ENCODE data around the gene NLGN2. TPM values are rescaled to one million over a fixed set of nuclear protein-coding genes. Genes with fewer than 3 reads are reported as not detected.

Gene NLGN2
- total RNA-seq, 1 donor from 2014 or later, result 4.2 TPM

Other genes with a start within 250 kb of the NLGN2 start
- 1.7 and 1.8 TPM in 2 replicates for gene ASGR1, start 228.5 kb upstream of the NLGN2 start, total RNA-seq
- gene DLG4, start 188.0 kb upstream of the NLGN2 start, total RNA-seq, result 10.5 and 10.6 TPM in 2 replicates
- gene ACADVL, start 187.9 kb upstream of the NLGN2 start, total RNA-seq, result 492 and 503 TPM in 2 replicates
- gene DVL2, start 173.3 kb upstream of the NLGN2 start, total RNA-seq, result 69.7 and 73.1 TPM in 2 replicates
- gene PHF23, start 168.4 kb upstream of the NLGN2 start, total RNA-seq, result 43.4 and 47.8 TPM in 2 replicates
- gene GABARAP, start 165.4 kb upstream of the NLGN2 start, total RNA-seq, result 145 and 147 TPM in 2 replicates
- 170 and 181 TPM in 2 replicates for gene CTDNEP1, start 156.1 kb upstream of the NLGN2 start, total RNA-seq
- 64.8 and 65.3 TPM in 2 replicates for gene ELP5, start 155.6 kb upstream of the NLGN2 start, total RNA-seq
- gene CLDN7, start 145.4 kb upstream of the NLGN2 start, total RNA-seq, result 0.21 and 0.41 TPM in 2 replicates
- 0.14 and 0.25 TPM in 2 replicates for gene SLC2A4, start 126.1 kb upstream of the NLGN2 start, total RNA-seq
- 0.43 and 0.51 TPM in 2 replicates for gene YBX2, start 113.2 kb upstream of the NLGN2 start, total RNA-seq
- 1,189 and 1,199 TPM in 2 replicates for gene EIF5A, start 100.2 kb upstream of the NLGN2 start, total RNA-seq
- 57.6 and 64.9 TPM in 2 replicates for gene GPS2, start 92.5 kb upstream of the NLGN2 start, total RNA-seq
- gene NEURL4, start 78.5 kb upstream of the NLGN2 start, total RNA-seq, result 45.7 and 47.7 TPM in 2 replicates
- 361 and 382 TPM in 2 replicates for gene ACAP1, start 71.3 kb upstream of the NLGN2 start, total RNA-seq
- 8.0 and 8.5 TPM in 2 replicates for gene KCTD11, start 55.7 kb upstream of the NLGN2 start, total RNA-seq
- gene TMEM95, start 52.7 kb upstream of the NLGN2 start, total RNA-seq, result 0.25 TPM in 1 of 2 replicates, not detected in the other
- gene TNK1, start 26.8 kb upstream of the NLGN2 start, total RNA-seq, result 4.0 and 5.2 TPM in 2 replicates
- 75.4 and 76.2 TPM in 2 replicates for gene PLSCR3, start 13.3 kb upstream of the NLGN2 start, total RNA-seq
- gene TMEM256, start 3.7 kb upstream of the NLGN2 start, total RNA-seq, result 67.3 and 67.7 TPM in 2 replicates
- gene SPEM1, start 12.5 kb downstream of the NLGN2 start, total RNA-seq, result not detected in 2 replicates
- gene SPEM2, start 17.8 kb downstream of the NLGN2 start, total RNA-seq, result not detected in 2 replicates
- not detected in 2 replicates for gene SPEM3, start 21.0 kb downstream of the NLGN2 start, total RNA-seq
- gene TMEM102, start 27.6 kb downstream of the NLGN2 start, total RNA-seq, result 13.4 and 14.8 TPM in 2 replicates
- gene FGF11, start 31.7 kb downstream of the NLGN2 start, total RNA-seq, result 4.8 and 6.1 TPM in 2 replicates
- gene CHRNB1, start 37.2 kb downstream of the NLGN2 start, total RNA-seq, result 6.6 and 6.9 TPM in 2 replicates
- 20.2 and 20.3 TPM in 2 replicates for gene ZBTB4, start 71.8 kb downstream of the NLGN2 start, total RNA-seq
- gene SLC35G6, start 73.6 kb downstream of the NLGN2 start, total RNA-seq, result not detected in 2 replicates
- gene POLR2A, start 76.5 kb downstream of the NLGN2 start, total RNA-seq, result 247 and 261 TPM in 2 replicates
- gene TNFSF12, start 141.2 kb downstream of the NLGN2 start, total RNA-seq, result 31.8 and 36.0 TPM in 2 replicates
- gene TNFSF13, start 150.9 kb downstream of the NLGN2 start, total RNA-seq, result 2.9 and 3.5 TPM in 2 replicates
- 64.9 and 69.6 TPM in 2 replicates for gene SENP3, start 154.1 kb downstream of the NLGN2 start, total RNA-seq
- 9.6 and 10.1 TPM in 2 replicates for gene CD68, start 171.8 kb downstream of the NLGN2 start, total RNA-seq
- 98.6 and 106 TPM in 2 replicates for gene MPDU1, start 176.0 kb downstream of the NLGN2 start, total RNA-seq
- 0.21 and 0.60 TPM in 2 replicates for gene SOX15, start 182.2 kb downstream of the NLGN2 start, total RNA-seq
- 59.0 and 63.1 TPM in 2 replicates for gene FXR2, start 207.1 kb downstream of the NLGN2 start, total RNA-seq
- 25.4 and 27.9 TPM in 2 replicates for gene SAT2, start 220.0 kb downstream of the NLGN2 start, total RNA-seq
- gene SHBG, start 222.3 kb downstream of the NLGN2 start, total RNA-seq, result 0.46 TPM in 1 of 2 replicates, not detected in the other
- 0.32 and 0.37 TPM in 2 replicates for gene ATP1B2, start 243.1 kb downstream of the NLGN2 start, total RNA-seq

Data from activated T-helper 2 cell treated with anti-CD3 and anti-CD28 coated beads, Interferon-gamma antibody, Interleukin-2, Interleukin-4, amounts not matched to agents 10 μg/mL and 5 μg/mL and 100 μg/mL, durations not matched to agents 14 hours and 24 hours and 36 hours (primary cell).